GM19025 (cell line): ENCODE data around the gene LRP5.

Experiments used
- ATAC-seq: cut with Tn5 transposase; IDR thresholded peaks from one replicate; pipeline ENCODE4 v1.9.1; 2021; ENCODE audit warnings: mild to moderate bottlenecking, low read depth, moderate library complexity; ENCODE audit not compliant: unreplicated experiment

The LRP5 gene

DNA sequence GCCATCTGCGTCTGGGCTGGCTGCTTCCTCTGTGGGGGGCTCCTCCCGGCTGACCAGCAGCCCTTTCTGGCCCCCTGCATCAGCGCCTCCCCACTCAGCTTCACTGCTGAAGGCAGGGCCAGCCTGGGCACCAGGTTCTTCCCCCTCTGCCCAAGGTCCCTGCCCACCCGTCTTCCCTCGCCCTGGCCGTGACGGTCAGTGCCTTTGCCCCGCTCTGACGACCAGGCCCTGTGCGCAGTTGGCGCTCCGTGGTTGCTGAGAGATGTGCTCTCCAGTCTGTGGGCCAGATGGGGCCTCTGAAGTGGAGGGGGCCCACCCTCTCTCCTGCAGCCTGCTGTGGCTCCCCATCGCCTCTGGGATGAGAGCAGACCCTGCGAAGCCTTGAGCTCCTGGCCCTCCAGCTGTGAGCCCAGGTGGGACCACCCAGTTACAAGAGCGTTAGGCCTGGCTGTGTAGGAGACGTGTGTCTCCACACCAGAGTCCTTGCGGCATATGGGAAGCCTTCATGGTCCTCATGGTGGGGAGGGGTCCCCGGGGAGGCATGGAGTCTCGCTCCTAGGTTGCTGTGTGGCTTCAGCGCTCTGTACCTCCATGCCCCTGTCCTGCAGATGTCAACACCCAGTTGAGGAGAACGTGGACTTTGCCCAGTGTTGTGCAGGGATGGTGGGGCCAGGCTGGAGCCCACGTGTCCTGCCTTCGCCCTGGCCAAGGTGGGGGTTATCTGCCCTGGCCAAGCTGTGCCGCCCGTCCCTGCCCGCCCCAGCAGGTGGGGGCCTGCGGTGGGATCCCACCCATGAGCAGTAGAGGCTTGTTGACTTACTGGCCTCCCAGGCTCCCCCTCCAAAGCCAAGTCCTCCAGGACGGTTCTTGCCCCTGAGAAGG is 14.2 kb downstream of the LRP5 start:
- no peak for ATAC-seq

DNA sequence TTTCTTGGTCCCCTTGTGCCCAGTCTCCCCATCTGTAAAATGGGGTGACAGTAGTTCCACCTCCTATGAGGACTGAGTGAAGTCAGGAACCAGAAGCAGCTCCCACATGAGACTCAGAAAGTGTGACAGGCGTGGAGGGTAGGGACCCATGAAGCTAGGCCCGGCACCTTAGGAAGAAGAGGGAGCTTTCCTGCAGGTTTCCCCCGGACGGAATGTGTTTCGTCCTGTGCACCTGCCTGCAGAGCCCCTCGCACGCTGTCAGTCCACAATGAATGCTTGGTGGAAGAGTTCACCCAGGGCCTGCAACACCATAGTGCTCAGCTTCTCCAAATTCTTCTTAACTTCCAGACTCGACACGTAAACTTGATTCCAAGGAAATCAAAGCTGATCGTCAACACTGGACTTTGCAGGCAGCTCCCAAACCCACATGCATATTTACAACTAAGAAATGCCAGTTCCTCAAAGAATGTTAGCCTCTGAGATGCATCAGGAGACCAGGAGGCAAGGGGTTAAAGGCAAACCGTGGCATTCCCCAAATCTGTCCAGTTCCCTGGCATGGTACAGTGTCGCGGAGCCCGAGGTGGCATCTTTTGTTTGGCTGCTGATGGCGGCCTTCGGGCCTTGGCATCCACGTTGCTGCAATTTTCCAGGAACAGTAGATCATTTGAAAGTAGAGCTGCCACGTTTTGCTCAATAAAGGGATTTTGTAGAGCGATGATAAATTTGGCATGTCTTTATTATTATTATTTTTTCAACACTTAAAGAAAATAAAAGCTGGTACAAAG is 15.4 kb downstream of the LRP5 start:
- no peak for ATAC-seq

DNA sequence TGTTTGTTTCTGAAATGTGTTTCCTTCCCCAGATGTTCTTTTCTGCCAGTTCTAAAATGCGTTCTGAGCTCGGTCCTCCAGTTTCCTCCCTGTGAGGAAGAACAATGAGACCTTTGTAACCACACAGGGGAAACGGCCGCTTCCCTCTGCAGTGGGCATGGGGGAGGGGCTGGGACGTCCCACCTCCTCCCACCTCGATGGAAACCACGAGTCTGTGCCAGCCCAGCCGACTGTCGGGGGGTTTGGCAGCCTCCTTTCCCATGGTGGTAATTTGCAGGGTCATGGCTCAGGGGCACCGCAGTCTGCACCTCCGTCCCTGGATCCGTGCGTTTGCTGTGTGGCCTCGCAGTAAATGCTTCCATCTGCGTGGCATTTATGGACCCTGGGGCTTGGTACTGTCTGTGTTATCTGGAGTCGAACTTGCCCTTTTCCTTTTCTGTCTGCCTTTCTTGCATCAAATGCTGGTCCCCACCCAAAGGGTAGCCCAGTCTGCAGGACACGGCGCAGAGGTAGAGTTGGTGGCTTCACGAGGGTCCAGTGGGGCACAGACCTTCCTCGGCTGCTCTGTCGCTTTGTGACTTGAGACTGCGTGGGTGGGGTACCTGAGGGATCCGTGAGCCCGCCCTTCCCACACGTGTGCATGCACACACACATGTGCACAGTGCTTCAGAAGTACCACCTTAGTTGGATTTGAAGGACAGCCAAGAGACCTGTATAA is 16.1 kb downstream of the LRP5 start:
- no peak for ATAC-seq

DNA sequence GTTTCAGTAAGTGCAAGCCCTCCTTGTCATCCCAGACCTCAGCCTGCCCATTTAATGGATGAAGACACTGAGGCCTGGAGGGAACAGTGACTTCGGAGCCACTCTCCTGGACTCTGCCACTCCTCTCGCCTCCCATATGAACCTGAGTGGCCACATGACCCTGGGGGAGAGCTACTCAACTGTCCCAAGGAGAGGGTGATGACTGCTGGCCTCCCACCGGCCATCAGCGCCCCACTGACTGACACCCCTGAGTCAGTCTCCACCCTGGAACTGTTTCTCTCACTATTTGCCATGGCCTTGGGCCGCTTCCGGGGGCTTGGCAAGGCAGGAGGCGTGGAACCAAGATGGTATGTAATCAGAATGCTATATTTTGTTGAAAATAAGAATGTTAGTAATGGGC is 17.1 kb downstream of the LRP5 start:
- no peak for ATAC-seq

DNA sequence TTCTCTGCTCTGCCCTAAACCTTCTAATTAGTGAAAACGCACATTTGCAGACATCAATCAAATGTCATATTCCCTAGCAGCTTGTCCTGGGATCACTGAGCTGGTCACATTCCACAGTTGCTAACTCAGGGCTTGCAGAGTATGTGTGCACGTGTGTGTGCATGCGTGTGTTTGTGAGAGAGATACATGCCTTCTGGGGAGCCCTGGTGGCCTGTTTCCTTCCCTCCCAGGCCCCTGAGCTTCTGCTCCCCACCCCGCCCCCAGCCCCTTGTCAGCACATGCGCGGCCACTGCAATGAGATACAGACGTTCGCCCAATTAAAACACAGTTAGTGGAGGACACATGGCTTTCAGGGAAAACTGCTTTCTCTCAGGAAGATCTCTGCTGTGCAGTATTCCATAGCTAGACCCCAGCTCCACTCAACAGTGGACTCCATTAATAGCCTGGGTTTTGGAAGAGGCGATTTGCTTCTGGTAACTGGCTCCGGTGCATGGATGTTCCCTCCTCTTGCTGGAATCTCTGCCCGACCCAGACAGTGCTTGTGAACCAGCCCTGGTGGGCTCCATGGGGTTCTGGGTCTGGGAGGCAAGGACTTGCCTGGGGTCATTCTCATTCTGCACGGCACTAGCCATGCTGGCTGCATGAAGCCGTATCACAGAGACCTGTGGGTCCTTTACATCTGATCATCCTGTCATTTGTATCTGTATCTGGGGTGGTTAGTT is 17.7 kb downstream of the LRP5 start:
- ATAC-seq: no peak

DNA sequence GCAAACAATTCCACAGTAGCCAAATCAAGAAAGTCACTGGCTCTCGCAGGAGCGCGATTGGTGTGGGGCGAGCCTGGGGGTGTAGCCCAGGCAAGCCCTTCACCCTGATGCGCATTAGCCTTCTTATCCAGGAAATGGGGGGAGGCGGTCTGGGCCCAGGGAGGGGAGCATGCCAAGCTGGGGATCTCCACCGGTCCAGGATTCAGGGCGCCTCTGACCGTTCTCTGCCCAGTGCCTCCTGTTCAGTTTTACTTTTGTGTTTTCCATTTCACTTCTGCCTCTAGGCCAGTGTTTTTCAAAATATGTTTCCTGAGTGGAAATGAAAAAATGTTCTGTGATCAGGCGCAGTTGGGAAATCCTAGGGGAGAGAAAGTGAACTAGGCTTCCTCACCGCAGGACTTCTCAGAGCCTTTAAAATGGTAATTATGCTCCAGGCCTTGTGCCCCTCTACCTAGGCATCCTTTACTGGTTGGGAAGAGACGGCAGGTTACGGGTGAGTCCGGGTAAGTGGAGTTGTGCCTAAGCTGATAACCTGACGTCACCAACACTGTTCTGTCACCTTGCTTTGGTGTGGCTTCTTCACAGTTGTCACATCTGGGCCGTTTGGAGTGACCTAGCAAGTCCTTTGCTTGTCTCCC is 18.4 kb downstream of the LRP5 start:
- no peak for ATAC-seq

DNA sequence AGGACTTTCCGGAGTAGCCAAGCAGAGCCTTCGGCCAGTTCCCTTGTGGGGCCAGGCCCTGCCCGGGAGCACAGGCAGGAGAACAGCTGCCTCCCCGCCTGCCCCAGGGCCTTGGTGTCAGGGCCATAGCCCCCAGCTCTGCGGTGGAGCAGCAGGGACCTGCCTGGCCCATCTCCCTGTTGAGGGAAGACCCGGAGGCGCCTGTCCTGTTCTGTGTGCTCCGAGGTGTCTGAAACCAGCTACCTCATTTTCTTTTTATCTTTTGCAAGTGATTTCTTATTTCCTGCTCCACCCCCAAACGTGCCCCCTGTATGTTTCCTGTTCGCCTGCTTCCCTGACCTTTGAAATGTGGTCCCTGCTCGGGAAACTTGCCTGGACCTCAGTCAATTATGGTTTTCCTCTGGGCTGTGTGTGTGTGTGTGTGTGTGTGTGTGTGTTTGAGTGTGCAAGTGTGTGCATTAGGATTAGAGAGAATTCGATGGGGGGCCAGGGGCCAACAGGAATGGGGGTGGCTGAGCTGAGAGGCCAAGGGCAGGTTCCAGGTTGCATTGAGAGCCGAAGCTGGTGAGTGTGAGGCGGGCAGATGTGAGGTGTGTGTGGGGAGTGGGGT is 19.1 kb downstream of the LRP5 start:
- no peak for ATAC-seq

DNA sequence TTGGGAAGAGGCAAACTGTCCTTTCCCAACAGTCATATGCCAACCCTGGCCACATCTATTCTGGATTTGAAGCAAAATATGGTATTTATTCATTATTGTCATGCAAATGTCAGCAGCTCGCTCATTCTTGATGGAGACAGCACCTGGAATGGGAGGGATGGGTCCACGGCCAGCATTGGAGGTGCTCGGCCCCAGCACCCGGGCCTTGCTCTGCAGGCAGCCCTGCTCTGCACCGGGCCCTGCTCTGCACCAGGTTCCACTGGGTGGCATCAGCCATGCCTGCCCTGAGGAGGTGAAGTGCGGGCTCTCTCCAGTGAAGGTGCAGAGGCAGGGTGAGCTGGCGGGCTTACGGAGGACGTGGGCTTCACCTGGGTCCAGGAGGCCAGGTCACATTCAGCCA is 19.8 kb downstream of the LRP5 start:
- ATAC-seq: no peak

DNA sequence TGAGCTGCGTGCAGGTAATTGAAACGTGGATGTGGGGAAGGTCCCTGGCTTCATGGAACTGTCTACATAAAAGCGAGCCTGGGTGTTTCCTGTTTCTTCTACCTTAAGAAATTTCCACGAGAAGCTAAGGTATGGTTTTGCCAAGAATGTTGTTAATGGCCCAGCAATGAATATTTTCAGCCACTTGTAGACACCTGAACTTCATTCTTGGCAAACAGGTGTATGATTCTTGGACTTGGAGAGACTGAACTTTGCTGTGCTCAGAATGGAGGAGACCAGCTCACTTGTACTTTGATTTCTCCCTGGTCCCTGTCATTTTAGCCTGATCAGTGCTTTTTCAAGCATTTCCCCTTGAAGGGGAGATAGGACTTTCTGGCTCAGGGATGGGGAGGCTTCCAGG is 20.8 kb downstream of the LRP5 start:
- ATAC-seq: no peak

DNA sequence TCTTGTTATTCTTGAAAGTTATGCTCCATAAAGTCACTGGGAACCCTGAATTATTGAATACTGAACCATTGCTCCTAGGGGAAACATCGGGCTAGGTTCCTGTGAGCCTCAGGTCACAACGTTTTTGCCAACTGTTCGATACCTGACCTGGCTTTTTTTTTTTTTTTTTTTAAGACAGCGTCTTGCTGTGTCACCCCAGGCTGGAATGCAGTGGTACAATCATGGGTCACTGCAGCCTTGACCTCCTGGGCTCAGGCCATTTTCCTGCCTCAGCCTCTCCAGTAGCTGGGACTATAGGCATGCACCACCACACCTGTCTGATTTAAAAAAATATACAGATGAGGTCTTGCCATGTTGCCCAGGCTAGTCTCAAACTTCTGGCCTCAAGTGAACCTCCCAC is 22.5 kb downstream of the LRP5 start:
- no peak for ATAC-seq

DNA sequence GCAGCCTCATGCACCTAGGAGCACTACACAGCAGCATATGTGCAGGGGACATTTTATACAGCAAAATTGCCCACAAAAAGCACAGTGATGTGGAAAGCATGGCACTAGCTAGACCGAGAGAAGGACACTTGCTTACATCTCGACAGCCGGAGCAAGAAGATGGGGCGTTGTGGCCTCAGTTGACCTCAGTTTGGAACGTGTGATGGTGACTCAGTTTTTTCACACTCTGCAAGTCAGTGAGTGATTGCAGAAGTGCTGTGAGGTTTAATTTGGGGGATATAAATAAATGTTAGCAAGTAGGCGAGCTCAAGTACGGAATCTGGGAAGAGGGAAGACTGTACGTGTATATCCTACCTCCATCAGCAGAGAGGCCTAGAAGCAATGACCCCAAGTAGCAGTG is 23.3 kb downstream of the LRP5 start:
- no peak for ATAC-seq

DNA sequence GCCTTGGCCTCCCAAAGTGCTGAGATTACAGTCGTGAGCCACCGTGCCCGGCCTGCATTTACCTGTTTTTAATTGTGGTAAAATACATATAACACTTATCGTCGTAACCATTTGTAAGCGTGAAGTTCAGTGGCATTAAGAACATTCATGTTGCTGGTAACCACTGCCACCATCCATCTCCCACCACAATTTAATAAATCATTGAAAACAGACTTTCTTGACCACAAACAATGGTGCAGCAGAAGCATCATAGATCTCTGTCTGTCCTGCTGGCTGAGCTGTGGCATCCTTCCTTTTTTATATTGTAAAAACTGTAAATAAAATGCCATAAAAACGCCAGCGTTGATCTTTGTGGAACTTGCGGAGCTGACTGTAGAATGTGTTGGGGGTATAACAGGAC is 24.3 kb downstream of the LRP5 start:
- no peak for ATAC-seq

DNA sequence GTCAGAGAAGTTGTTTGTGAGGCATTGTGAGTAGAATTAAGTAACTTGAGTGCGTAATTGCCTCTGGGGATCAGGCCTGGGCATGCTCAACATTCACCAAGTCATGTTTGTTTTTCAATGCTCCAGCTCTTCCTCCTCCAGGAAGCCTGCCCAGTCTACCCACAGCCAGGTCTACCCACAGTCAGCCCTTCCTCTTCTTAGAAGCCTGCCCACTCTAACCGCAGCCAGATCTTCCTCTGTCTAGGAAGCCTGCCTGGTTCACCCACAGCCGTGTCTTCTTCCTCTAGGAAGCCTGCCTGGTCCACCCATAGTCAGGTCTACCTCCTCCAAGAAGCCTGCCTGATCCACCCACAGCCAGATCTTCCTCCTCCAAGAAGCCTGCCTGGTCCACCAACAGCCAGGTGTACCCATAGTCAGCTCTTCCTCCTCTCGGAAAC is 25.0 kb downstream of the LRP5 start:
- ATAC-seq: no peak

DNA sequence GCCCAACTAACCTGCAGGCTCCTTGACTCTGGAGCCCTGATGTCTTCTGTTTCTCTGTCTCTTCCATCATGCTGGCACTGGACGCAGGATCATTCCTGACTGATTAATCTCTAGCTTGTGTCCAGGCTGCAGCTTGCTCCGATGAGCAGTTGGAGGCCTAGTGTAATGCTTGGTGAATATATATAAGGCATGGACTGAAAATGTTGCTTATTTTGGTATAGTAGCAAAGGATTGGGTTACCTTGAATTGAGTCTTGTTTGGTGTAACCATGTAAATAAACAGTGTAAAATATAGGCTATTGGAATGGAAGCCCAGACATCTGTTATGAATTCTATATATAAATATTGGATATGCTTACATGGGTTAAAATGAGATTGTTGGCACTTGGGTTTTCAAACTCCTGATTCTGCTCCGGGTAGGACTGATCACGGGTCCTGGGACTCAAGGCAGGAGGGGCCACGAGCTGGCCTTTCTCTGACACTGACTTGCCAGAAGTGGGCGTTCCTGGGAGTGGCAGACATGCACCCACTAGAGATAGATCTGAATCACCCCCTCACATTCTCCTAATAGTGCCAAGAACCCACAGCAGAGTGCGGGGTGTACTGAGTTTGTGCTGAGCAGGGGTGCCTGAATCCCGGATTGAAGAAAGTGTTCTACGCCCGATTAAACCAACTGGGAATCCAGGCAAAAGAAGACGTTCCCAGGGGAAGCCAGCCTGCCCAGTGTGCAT is 25.8 kb downstream of the LRP5 start:
- ATAC-seq: no peak

DNA sequence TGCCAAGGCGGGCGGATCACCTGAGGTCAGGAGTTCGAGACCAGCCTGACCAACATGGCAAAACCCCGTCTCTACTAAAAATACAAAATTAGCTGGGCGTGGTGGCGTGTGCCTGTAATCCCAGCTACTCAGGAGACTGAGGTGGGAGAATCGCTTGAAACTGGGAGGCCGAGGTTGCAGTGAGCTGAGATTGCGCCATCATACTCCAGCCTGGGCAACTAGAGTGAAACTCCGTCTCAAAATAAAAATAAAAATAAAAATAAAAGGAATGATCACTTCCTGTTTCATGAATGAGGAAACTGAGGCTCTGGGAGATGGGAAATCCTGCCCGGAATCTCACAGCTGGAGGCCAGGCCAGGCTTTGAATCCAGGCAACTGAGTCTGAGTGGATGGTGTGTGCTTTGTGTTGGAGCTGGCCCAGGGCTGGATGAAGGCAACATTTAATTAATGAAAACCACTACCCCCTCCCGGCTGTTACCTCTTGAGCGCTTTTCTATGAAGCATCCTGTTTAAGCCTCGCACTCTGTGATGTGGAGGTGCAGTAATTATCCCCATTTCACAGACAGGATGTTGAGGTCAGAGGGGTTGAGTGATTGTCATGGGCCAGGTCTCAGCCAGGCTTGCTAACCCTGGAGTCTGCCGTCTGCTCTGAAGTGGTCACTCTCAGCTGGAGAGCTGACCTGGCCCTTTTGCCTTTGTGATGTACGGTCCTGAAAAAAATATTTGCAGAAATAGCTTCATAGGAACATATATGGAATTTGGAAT is 27.8 kb downstream of the LRP5 start:
- ATAC-seq: no peak

DNA sequence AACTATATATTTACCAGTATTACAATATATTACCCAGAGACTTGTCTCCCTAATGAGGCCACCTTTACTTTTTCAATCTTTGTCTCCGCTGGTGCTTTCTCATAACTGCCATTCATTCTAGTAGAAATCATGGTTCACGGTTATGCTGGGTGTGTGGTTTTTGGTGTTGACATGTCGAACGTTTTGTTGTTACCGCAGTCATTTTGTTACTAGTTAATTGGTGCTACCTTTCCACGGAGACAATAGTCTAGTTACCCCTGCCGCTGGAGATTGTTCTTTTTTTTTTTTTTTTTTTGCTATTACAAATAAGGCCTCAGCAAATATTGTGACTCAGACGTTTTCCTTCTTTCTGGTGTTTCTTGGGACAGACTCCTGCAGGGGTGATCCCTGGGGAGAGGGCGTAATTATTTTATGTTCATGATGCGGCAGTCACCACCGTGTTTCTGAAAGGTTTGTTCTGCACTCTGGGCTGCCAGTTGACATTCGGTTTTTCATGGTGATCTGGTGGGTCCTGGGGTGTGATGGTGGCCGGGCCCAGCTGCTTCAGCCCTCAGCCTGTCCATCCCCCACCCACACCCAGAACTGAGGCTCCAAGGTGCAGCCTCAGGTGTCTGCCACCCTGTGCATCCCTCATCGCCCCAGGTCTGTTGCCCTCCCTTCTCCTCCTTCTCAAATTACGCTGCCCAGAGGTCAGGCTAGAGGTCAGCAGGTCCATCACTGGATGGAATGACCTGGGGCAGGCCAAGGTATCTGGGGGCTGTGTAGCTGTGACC is 28.6 kb downstream of the LRP5 start:
- no peak for ATAC-seq
